NCI-H1436 treated with DMSO at 0.1 percent for 48 hours (cell line): ENCODE measurements around the gene ORC3.
"Not testable (repeated sequence)": the region's sequence is repeated elsewhere in the genome, so short reads cannot be mapped to it uniquely, and the experiment has no call there.

Experiments
- DNase-seq: peaks from one replicate; lab custom pipeline; 2025; lab: John Stamatoyannopoulos, UW

Gene ORC3

DNA sequence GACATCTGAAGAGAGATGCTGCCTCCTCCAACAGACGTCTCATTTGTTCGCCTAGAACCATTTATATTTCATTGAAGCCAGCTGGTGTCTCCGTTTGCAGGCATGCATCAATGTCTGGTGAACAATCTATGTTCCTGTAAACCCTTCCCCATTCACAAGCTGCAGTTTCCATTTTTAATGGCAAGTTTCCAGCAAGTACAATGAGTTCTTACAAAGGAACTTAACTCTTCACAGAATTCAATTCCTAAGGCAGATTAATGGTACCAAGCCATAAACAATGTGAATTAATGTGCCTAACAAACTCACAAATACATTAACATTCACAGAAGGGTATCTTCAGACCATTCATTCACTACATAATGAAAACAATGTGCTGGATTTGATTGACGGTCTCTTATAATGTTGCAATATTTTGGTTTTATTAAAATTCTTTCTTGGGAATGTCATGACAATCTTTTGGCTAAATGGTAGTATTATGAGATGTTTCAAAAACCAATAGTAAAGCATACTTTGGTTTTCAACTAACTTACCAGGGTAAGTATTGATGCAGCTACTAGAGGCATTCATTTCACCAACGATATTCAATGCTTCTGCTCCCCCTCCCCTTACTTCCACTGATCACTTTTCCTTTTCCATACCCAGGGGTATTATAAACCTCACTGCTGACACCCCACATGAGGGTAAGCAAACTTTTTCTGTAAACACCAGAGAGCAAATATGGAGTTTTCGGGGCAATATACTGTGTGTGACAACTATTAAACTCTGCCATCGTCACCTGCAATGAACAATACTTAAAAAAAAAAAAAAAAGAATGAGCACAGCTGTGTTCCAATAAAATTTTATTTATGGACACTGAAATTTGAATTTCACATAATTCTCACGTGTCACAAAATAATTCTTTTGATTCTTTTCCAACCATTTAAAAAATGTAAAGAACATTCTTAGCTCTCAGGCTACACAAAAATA is 107.9 kb downstream of the ORC3 start:
- no peak for DNase-seq

DNA sequence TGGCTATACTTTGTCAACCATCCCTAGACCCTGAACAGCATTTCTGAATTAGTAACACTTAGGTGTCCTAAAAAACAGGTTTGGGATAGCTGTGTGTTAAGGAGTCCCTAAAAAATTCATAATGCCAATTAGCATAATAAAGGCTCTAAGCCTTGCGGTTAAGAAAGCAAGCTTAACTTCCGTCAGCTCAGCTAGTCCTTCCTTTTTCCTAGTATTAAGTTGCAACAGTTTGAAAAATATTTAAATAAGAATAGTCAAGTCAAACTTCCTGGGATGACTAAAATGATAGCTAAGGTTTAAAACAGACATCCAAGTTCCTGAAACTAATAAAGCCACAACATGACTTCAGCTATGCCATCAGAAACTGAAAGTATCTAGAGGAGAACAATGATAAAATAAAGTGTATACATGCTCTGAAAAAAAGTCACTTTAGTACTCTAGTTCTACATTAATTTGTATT is 108.6 kb downstream of the ORC3 start:
- no peak for DNase-seq

DNA sequence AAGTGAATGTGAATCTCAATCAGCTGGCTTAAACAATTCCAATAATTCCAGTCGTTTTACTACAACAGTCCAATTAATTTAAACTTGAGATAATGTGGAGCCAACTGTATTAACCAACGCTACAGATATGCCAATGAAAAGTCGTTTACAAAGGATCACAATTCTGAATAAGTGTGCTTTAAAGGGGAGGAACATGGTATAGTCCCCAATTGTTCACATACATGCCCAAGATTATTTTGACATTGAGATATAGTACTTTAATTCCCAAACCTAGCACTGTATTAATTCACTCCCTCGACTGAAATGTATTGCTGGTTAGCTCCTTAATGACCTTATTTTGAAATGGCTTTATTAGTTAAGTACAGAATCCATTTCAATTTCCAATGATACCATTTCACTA is 109.6 kb downstream of the ORC3 start:
- DNase-seq, result no peak

DNA sequence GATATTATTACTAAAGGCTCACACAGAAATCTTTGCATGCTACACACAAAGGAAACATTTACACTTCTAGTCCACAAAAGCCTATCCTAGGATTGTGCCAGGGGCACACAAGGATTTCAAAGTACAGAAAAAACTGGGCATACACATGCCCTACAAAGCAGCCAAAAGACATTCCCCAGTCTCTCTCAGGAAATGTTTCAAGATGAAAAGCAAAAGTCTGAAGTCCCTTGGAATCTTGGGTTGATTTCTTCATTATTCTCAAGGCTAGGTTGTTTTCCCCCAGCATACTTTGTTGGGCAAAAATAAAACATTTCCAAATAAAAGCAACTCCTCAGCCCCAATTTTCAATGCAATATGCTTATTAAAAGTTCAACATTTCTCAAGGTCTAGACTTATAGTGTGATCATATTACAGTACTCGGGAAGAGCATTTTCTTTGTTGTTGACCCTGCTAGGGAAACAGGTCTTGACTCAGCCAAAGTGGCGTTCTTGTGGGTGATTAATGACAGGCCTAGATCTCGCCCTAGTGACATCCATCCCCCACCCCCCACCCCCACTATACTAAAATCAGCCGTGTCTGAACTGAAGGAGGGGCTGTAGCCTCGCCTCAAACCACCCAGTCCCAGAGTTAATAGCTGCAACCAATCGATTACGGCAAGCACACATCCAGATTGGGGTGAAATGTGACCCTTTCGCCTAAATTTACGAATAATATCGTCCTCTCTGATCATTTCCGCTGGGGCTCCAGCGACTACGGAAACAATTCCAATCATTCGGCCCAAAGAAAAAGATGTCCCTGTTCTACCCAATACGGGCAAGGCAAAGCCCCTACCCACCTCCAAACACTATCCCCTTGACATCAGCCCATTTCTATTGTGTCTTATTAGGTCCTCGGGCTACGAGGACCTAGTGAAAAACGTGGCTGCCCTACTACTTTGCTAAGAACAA is 110.7 kb downstream of the ORC3 start:
- DNase-seq, result no peak

DNA sequence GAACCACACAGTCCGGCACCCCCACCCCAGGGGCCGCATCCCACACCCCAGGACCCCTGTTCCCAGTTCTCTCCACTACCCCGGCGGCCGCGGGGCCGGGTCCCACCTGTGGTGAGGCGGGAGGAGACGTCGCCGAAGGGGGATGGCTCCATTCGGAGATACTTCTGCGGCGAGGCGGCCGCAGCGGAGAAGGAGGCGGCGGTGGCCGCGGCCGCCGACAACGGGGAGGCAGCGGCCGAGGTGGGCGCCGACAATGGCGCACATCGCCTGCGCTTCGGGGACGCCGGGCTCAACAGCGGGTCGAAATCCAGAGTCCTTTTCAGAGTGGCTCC is 111.4 kb downstream of the ORC3 start:
- no peak for DNase-seq

DNA sequence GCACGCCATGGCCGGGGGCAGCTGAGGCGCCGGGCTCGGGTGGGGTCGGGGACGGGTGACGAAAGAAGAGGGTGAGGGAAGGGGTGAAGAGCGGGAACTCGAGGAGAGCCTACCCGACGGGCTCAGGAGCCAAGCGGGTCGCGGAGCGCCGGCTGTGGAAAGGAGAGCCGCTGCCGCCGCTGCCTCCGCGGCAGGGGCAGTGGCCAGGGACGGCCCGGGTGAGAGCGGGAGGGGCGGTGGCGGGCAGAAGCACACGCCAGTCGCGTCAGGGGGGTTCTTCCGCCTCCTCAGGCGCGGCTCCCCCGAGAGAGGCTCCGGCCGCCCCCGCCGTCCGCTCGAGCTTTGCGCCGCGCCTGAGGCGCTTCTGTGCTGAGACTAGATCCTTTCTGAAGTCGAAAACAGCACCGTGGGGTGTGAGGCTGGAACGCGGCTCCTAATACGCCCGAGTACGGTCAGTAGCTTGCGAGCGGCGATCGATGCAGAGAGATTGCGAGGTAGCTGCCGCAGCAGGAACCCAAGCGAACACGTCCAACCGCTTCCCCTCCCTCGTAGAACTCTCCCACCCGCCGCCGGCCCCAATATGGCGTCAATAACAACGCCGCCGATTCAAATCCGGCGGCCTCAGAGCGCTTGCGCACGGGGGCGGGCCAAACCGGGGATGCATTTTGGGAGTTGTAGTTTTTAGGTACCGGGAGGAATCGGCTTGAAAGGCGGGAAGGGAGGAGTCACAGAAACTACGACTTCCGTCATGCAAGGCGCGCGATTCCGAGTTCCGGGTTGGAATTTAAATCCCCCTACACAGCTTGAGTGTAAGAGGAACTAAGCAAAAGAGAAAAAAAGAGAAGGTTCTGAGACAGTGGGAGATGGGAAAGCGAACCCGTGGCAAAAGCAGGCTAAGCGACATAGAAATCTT is 112.0 kb downstream of the ORC3 start, which contains the start of gene AKIRIN2:
TSS of gene AKIRIN2 (minus strand) at position 558 of the 913 bp plus-strand sequence. CDS start at position 9, 549 bp downstream.
- DNase-seq, result peak; percentile 94

DNA sequence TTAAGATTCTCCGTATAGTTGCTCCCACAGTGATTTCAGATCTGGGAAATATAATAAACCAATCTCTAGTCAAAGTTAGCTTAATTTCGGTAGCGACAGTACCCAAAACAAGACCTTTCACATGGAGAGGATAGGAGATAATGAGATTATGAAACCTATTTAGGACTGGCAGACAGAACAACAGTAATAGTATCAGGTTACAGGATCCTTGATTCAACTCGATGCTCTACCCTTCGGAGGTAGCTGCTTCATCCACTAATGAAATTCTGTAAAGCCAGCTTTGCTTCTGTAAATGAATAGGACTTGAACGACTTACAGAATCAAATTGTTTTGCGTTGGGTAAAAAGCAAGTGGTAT is 112.6 kb downstream of the ORC3 start:
- peak; percentile 40 for DNase-seq

DNA sequence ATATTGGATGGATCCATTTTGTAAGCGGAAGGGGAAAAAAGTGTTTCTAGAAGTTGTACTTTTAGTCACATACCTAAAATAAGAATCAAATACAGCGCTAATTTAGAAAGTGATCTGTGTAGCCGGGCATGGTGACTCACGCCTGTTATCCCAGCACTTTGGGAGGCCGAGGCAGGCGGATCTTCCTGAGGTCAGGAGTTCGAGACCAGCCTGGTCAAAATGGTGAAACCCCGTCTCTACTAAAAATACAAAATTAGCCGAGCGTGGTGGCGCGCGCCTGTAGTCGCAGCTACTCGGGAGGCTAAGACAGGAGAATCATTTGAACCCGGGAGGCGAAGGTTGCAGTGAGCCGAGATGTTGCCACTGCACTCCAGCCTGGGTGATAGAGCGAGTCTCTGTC is 113.1 kb downstream of the ORC3 start:
- not testable (repeated sequence) for DNase-seq

DNA sequence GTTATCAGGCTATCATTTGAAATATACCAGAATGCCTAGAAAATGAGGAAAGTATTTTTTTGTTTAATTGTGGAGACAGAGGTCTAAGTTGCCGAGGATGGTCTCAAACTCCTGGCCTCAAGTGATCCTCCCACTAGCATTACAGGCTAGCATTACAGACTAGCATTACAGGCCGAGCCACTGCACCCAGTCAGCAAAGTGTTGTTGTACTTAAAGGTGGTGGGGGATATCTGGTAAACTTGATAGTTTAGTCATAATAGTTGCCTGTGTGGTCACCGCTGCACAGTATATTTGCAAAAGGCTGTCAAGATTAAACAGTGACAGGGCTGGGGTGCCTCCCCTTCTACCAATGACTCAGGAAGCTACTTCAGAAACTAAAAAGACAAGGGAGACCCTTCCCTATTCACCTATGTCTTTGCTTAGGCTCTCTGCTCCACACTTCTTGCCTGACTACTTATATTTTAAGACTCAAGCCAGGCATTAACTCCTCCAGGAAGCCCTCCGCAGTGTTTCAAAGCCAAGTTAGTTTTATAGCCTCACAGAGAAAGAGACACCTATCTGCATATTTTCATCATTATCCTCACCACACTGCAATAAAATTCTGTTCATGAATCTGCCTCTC is 115.2 kb downstream of the ORC3 start:
- no peak for DNase-seq

DNA sequence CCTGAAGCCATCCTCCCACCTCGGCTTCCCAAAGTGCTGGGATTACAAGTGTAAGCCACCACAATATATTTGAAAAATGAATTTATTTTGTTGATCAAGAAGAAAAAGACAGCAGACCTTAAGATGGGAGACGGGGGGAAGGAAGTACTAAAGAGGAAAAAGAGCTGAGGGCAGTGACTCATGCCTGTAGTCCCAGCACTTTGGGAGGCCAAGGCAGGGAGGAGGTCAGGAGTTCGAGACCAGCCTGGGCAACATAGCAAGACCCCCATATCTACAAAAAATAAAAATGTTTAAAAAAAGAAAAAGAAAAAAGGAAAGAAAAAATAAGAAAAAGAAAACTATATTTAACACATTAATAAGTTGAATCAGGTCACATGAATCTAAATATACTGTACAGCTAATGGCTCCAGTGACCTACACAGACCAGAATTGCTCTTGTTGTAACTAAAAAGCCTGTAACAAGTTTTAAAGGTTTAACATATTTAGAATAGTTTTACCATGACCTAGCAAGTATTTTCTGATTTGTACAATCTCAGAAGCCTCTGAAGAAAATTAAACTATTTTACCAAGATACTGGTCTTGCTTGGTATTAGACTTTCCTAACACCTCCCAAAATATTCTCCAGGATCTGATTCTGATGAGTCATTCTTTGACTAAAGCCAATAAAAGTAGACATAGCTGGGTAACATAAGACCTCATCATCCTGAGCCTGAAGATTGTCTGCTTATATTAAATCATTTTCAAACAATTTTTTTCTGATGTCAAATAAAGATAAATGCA is 116.4 kb downstream of the ORC3 start:
- DNase-seq, result no peak

DNA sequence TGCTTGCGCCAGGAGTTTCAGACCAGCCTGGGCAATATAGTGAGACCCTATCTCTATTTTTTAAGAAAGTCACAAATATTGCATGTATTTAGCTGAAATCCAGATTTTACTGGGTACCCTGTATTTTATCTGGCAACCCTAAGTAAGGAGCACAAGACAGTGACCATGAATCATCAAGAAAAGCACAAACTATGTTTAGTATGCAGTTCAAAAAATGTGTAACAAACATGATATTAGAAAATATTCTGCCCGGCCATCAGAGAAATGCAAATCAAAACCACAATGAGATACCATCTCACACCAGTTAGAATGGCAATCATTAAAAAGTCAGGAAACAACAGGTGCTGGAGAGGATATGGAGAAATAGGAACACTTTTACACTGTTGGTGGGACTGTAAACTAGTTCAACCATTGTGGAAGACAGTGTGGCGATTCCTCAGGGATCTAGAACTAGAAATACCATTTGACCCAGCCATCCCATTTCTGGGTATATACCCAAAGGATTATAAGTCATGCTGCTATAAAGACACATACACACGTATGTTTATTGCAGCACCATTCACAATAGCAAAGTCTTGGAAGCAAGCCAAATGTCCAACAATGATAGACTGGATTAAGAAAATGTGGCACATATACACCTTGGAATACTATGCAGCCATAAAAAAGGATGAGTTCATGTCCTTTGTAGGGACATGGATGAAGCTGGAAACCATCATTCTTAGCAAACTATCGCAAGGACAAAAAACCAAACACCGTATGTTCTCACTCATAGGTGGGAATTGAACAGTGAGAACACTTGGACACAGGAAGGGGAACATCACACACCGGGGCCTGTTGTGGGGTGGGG is 118.9 kb downstream of the ORC3 start:
- not testable (repeated sequence) for DNase-seq

DNA sequence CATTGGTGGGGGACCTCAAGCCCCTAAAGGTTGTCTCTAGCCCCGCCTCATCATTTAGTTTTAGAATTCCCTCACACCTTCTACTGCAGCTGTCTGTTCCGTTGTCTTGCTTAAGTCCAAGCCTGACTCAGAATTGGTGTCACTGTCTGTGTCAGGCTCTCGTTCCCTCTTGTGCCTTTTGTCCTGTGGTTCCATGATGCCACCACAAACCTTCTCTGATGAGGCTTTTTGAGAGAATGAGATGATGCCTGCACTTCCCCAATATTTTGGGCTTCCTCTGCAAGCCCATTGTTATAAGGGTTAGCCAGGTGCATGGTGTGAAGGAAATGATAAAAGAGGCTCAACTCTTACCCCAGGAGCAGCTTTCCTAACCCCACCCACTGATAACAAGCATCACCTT is 120.2 kb downstream of the ORC3 start:
- no peak for DNase-seq

DNA sequence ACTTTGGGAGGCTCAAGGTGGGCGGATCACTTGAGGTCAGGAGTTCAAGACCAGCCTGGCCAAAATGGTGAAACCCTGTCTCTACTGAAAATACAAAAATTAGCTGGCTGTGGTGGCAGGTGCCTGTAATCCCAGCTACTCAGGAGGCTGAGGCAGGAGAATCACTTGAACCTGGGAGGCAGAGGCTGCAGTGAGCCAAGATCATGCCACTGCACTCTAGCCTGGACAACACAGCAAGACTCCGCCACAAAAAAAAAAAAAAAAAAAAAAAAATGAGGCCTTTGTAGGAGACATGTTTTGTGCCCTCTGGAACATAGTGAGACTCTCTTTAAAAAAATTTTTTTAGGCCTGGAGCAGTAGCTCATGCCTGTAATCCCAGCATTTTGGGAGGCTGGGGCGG is 122.8 kb downstream of the ORC3 start:
- DNase-seq, result not testable (repeated sequence)

DNA sequence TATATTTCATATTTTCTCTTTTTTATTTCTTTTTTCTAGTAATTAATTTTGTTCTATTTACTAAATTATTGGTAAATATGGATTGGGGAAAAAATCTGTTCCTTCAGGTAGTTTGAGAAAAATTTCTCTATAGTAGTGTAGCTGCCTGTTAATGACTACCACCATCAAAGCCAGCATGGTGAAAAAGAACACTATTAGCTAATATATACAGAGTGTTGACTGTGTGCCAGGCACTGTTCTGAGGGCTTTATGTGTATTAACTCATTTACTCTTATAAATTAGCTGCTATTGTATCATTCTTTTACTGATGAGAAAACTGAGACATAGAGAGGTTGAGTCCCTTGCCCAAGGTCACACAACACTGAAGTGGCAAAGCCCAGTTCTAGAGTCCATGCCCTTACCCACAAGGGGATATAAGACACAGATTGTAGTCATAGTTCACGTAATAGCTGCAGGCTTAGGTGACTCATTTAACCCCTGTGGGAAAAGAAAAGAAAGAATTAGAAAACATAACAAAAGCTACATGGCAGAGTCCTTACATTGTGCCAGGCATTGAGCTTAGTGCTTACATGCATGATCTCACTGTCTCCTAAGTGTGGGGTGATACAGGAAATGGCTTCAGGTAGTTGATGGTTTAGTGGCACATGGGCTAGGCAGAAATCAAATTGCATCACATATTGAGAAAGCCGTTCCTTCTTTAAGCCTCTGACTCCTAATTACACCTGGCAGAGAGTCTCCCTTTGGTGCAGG is 124.3 kb downstream of the ORC3 start:
- DNase-seq, result no peak
